AML-193 (cell line): ENCODE results near the gene UCP2.

Experiments used
- DNase-seq, 2 experiments: peaks; one replicate each; lab custom pipeline; 2025; lab: John Stamatoyannopoulos, UW

UCP2 gene

DNA sequence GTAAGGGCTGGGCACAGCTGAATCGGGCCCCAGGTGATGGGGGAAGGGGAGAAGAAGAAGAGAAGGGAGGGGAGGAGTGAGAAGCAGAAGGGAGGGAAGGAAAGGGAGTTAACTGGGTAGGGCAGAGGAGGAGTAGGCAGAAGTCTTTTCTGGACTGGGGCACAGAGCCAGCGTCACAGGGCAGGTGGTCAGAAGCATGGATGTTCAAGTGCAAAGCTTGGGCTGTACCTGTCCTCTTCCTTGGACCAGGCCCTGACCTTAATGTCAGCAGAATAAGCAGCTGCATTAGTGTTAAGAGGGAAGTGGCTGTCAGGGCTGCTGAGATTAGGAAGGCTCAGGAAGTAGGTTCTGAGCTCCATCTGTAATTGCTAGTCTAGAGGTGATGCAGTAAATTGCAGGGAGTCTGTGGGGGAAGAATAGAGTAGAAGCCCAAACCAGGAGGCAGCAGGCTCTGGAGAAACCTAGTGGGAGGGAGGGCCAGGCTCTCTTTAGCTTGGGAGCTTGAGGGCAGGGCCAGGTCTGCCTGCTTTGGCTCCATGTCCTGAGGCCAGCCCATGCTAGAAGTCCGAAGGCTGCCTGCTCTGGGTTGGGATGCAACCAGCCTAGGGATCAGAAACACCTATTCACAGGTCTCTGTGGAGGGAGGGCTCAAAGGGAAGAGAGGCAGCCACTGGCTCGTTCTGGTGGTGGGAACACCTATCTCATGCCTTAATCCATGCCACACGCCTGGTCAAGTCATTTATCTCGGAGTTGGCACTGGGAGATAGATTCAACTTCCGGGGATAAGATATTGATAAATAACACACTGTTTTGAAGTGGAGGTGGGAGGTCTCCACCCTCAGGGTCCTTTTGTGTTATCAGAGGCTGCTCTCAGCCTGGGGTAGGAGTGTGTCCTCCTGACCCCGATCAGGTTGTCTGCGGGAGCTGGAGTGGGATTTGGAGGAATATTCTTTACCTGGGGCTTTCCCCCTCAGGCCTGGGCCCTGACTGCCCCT, 28.0 kb upstream of the UCP2 start:
- DNase-seq = no peak

DNA sequence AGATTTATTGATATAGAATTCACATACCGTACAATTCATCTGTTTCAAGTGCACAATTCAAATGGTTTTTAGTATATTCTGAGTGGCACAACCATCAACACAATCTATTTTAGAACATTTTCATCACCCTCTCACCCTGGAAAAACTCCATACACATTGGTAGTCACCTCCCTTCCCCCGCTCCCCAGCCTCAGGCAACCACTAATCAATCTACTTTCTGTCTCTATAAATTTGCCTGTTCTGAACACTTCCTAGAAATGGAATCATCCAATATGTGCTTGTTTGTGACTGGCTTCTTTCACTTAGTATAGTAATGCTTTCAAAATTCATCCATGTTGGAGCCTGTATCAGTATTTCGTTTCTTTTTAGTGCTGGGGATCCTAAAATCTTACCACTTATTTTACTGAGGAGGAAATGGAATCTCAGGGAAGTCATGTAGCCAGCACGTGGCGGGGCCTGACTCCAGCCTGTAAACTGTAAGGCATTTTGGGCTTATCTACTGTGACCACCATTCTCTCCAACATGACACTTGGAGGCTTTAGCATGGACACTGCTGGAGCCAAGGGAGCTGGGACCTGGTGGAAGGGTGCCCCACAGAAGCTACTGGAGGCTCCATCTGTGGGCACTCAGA, 27.1 kb upstream of the UCP2 start:
- no peak for DNase-seq

DNA sequence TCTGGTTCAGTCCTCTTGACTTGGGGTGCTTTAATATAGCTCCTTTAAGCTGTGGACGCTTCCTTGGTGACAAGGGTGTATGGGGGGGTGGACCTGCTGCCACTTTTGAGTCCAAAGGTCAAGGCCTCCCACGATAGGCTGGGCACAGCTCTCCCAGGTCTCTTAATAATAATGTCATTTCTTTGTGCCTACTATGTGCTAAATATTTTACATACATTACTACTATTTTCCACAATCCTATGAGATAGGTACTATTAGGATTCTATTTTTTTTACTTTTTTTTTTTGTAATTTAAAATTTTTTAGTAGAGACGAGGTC, 26.5 kb upstream of the UCP2 start:
- DNase-seq = no peak

DNA sequence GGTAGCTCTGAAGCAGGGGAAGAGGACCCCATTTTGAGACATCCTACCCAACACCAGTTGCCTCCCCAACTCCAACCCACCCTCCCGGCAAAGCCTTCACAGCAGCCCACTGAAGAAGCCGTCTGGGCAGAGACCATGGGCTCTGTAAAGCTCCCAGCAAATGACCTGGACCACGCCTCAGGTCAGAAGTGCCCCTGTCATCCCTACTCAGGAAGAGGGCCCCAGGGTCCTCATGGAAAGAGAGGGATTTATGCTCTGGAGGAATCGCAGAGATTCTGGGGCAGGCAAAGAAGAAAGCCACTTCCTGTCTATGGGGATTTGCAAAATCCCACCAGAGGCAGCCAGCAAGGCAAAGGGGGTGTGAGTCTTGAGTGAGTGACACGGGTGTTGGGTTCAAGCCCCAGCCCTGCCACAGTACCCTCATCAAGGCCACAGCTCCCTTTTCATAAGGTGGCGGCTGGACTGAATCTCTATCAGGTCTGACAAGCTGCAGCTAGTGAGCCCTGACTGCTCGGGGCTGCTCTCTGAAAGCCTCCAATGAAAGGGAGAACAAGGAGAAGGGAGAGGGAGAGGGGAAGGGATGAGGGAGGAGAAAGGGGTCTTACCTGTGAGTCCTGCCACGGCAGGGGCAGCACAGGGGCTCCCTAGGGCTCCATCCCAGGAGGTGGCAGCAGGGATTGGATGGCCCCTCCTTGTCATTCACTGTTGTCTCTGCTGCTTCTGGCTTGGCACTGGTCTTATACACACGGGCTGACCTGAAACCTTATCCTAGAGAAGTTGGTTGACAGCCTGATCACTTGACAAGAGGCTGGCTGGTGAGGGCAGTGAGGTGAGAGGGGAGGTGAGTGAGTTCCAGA, 26.0 kb upstream of the UCP2 start, which contains the start of gene UCP3:
Gene UCP3, minus strand, starts transcription at position 713 of the 857 bp plus-strand sequence. CDS start 2,043 bp downstream, outside the sequence.
- no peak for DNase-seq

DNA sequence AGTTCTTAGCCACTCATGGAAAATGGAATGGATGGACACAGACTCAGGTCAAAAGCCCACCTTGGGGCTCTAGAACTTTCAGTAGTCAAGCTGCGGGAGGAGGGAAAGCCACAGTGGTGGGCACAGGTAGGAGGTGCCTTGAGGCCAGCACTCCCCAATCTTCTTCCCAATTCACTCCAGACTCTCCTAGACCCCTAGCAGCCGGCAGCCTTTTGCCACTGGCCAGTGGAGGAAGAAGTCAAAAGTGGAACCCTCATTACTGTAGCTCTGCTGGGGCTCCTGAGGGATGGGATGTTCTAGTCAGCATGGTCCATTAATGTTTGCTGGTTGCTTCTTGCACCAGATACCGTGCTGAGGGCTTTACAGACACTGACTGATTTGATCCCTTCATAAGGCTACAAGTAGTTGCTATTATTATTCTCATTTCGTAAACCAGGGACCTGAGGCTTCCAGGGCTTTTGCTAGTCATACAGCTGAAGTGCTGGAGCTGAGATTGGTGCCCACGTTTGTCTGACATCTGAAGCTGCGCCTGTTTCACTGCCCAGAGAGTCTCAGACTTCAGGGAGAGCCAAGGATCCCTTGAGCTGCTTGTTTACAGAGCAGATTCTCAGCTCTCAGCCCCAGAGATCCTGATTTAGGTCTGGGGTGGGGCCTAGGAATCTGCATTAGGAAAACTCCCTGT, 25.2 kb upstream of the UCP2 start:
- no peak for DNase-seq

DNA sequence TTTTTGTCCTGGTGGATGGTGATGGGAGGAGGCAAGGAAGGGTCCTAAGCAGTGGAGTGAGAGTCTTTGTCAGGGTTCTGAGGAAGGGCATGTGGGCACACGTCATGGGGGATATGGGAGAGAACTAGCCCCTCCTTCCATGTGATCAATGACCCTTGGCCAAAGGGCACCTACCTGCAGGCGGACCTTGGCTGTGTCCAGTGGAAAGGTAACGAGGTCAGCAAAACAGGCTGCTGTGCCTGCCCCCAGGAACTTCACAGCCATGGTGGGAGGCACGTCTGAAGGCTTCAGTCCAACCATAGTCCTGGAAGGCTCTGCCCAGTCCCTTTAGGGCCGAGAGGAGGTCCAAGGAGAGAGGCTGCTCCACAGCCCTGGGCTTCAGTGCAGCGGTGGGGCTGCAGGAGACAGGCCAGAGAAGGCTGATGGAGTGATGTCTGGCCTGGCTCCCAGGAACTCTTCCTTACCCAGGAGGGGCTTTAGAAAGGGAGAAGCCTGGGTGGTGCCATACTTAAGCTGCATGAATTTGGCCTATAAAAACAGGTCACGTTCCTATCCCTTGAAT, 24.2 kb upstream of the UCP2 start:
- no peak for DNase-seq

DNA sequence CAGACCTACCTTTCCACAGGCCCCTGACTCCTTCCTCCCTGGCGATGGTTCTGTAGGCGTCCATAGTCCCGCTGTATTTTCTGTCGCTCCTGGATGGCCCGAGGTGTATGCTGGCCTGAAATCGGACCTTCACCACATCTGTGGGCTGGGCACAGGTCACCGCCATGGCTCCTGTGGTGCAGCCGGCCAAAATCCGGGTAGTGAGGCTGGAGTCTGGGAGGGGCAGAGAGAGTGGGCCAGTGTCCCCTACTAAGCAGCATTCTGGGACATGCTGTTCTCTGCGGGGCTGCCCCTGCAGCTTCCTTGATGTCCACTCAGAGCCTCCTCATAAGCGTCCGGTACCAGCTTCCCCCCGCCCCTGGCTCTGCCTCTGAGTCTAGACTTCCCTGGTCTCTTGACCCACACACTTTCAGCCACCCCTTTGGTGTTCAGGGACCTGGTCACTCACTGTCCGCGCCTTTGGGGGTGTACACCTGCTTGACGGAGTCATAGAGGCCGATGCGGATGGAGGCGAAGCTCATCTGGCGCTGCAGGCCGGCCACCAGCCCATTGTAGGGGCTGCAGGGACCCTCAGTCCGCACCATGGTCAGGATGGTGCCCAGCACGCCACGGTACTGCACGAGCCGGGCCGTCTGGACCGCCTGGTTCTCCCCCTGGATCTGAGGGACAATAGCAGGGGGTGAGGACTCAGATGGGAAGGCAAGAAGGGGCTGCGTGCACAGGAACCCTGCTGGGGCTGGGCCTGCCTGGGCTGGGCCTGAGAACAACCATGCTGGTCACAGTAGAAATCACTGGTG, 23.3 kb upstream of the UCP2 start:
- no peak for DNase-seq

DNA sequence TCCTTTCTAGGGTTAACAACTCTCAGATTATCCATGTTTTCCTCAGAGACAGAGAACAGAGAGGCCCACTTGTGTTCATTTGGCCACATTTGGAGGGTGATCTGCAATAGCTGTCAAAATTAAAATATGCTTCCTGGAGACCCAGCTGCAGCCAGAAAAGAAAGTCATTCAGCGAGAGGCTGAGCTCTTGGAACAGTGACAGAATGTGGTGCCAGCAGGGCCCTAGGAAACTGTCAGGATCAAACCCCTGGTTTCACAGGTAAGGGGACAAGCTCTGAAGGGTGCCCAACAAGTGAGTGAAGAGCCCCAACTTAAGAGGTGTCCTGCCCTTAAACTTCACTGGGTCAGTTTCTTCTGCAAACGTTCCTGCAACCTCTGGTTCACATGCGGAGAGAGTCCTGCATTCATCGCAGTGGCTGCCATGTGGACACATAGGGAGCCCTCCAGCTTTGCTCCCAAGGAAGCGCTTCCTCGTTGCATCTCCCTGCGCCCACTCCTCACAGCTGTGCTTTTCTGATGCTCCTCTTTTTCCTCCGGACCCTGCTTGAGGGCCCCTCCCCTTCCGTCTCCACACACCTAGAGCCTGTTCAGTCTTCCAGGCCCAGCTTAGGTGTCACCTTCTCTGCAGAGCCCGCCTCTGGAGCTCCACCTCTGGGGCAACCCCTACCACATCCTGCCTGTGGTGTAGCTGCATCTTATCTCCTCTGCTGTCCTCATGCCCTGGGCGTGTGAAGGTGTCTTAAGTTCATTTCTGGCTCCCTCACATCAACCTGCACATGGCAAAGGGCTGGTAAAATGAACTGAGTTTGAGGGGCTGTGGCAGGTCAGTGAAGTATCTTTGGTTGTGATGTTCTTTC, 22.3 kb upstream of the UCP2 start:
- DNase-seq = no peak

DNA sequence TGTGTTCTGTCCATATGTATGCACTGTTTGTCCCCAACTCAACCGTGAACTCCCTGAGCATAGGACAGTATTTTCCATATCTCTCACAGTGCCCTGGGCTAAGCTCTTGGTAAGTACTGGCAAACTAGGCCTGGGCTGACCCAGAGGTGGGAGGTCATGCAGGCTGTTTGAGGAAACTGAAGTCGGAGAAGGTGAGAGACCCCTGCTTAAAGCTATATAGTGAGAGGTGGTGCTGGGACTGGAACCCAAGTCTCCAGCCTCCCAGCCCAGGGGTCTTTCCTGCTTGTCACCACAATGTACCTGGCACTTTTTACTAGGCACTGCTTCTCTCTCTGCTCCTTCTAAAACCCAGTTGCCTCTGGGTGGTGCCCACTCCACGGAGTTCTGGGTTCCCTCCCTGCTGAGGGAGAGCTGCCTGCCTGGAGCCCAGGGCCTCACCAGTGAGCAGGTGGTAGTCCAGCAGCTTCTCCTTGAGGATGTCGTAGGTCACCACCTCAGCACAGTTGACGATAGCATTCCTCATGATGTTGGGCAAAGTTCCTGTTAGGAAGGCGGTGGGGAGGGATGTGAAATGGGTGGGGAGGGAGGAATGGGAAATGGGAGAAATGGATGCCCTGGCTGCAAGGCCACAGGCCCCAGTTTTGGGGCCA, 21.5 kb upstream of the UCP2 start:
- DNase-seq = no peak

DNA sequence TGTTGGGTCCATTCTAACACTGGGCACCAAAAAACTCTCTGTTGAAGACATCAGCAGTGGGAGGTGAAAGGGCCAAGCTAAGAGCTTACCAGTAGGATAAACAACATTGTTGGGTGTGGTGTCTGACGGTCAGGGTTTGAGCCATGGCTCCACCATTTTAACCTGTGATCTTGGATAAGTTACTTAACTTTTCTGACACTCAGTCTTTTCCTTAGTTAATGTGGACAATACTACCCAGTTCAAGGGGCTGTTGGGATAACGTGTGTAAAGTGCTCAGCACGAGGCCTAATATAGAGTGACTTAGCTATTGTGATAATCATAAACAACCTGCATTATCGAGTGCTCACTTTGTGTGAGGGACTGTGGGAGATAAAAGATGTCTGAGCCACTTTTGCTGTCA, 20.2 kb upstream of the UCP2 start:
- DNase-seq = no peak

DNA sequence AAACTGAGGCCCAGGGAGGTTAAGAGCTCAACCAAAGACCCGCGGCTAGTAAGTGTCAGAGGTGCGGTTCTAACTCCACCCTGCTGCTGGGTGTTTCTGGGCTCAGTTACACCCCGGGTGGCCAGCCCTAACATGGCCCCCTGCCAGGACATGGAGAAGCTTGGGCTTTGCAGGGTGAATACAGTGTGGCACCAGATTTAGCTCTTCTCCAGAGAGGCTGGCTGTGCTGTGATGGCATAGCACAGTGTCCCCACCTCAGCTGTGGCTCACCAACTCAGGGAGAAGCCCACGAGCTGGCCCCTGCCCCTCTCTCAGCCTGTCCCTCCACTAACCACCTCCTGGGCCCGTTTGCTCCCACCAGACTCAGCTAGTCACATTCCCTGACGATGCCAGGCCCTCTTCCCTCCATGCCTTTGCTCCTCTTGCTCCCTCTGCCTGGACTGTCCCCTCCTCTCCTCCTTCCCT, 19.2 kb upstream of the UCP2 start:
- DNase-seq = no peak

DNA sequence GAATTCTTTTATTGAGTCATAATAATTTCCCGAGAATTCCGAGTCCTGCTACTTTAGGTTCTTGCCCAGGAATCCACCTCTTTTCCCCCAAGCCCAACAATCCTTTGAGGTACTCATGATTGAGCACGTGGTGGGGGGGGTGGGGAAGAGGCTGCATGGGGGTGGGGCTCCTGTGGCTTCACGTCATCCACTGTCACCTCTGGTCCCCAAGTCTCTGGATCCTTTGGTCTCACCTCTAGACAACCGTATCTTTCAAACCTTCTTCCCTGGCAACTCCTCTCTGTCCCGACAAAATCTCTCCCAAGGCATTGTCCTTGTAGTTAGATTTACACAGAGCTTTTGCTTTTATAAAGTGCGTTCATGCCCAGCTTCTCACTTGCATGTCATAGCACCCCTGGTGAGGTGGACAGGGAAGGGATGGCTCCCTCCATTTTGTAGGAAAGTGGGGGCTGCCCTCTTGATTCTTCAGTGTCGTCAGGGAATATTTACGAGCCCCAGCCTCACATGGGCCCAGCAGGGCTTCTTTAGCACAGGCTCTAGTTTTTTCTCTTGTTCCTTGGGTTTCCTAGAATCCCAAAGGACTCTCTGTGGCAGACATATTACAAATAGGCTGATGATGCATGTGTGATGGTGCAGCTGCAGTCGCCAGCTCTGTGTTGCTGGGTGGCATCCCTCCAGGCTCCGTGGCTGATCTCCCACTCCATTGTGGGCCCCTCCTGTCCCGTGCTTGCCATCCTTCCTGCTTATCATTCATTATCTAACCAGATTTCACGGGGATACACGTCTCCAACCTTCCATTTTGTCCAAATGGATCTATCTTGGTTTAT, 17.9 kb upstream of the UCP2 start:
- no peak for DNase-seq

DNA sequence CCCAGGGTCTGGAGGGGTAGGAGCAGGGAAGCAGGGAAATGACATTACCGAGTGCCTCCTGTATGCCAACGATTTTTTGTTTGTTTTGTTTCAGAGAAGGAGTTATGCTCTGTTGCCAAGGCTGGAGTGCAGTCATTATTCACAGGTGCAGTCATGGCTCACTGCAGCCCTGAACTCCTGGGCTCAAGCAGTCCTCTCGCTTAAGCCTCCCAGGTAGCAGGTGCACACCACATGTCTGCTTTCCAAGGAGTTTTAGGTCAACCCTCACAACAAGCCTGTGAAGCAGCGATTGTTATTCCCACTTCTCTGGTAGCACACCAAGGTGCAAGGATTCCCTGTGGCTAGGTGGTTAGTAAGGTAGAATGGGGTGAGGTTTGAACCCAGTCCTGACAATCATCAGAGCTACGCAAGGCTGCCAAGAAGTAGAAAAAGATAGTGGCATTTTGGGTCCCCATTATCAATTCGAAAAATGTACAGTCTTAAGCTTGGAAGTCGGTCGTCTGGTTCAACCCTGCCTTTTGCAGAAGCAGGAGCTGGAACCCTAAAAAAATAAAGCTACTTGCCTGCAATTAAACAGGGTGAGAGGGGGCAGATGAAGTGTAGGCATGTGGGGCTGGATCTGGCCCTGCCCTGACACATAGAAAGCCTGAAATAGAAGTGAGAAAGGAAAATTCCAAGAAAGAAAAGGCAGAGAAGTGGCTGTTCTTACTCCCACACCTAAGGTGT, 17.1 kb upstream of the UCP2 start:
- DNase-seq = no peak

DNA sequence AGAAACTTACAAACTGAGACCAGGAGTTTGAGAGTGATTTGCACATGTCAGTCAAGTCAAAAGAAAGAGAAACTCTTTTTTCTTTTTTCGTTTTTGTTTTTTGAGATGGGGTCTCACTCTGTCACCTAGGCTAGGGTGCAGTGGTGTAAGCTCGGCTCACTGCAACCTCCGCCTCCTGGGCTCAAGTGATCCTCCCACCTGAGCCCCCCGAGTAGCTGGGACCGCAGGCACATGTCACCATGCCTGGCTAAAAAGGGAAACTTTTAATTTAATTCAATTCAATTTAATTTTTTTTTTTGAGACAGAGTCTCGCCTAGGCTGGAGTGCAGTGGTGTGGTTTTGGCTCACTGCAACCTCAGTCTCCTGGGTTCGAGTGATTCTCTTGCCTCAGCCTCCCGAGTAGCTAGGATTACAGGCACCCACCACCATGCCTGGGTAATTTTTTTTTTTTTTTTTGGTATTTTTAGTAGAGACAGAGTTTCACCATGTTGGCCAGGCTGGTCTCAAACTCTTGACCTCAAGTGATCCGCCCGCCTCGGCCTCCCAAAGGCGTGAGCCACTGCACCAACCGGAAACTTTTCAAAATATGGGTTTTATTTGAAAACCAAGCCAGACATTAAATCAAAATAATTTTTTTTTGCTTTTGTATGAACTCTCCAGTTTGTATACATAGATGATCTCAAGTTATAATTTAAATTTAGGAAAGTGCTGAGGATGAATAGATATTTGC, 16.4 kb upstream of the UCP2 start:
- DNase-seq = no peak

DNA sequence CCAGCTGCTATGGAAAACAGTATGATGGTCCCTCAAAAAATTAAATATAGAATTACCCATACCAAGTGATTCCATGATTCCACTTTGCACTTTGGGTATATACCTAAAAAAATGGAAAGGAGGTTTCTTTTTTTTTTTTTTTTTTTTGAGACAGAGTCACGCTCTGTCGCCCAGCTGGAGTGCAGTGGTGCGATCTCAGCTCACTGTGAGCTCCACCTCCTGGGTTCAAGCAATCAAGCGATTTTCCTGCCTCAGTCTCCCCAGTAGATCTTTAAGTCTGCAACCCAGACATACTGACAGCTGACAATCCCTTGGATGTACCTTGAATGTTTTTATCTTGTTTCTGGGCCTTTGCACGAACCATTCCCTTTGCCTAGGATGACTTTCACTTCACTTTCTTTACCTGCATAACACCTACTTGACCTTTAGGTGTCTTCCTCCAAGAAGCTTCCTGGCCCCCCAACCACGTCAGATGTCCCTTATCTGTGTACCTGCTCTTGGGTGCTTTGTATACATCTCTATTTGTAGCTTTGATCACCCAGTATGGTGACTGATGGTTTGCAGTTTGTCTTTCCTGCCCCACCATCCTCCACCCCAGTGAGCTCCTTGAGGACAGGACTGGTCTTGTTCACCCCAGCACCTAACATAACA, 14.6 kb upstream of the UCP2 start:
- no peak for DNase-seq

DNA sequence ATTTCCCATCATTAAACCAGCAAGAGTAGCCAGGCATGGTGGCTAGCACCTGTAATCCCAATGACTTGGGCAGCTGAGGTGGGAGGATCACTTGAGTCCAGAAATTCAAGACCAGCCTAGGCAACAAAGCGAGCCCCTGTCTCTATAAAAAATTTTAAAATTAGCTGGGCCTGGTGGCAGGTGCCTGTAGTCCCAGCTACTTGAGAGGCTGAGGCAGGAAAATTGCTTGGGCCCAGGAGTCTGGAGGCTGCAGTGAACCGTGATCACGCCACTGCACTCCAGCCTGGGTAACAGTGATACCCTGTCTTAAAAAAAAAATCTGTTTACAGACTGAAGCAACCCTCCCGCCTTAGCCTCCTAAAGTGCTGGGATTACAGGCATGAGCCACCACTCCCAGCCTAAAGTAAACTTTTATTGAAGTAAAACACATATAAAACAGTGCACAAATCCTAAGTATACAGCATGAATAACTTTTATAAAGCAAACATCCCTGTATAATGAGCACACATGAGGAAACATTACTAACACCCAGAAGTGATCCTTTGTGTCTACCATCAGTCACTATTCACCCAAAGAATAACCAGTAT, 13.6 kb upstream of the UCP2 start:
- no peak for DNase-seq
